SK-N-SH (cell line): ENCODE measurements around the gene NOCT. TPM values are rescaled to one million over a fixed set of nuclear protein-coding genes. Genes with fewer than 3 reads are reported as not detected.
A peak's percentile ranks its signal among the peaks of the same experiment; 100 is the strongest.

Experiments used
- CTCF ChIA-PET: fragments of 300-600, 350-600 bp; formaldehyde crosslinking; extraction: SDS; loops from one replicate; lab custom pipeline; 2021; lab: Yijun Ruan, JAX
- POLR2A ChIA-PET: fragments of 350-600 bp; sonication (Branson Sonifier 250); formaldehyde crosslinking; extraction: SDS; loops from one replicate; lab custom pipeline; 2020; ENCODE audit warnings: antibody characterized with exemption, inconsistent platforms; lab: Yijun Ruan, JAX
- DNase-seq: peaks from one replicate; pipeline ENCODE4 v3.0.0; 2012
- H2AFZ ChIP-seq: fragments of 200-600 bp; sonication (generic); 2 replicates; pipeline ENCODE4 v1.8.1; 2016; ENCODE audit warnings: antibody characterized with exemption, mild to moderate bottlenecking, low read depth
- H3F3A ChIP-seq: fragments of 200-600 bp; sonication (generic); replicated peaks from 2 replicates; pipeline ENCODE3; 2016; ENCODE audit warnings: antibody characterized with exemption, mild to moderate bottlenecking; ENCODE audit not compliant: insufficient read depth
- H3K27ac ChIP-seq, 2 experiments: fragments of 200-500 bp in 1 of 2; fragments of 200-600 bp in 1 of 2; sonication (Bioruptor generic) in 1 of 2; sonication (generic), shearing (Covaris generic) in 1 of 2; 2 replicates each; pipeline versions ENCODE4 v1.5.1 to v1.6.1; 2014 to 2016; ENCODE audit warnings: low read depth in 2 of 2, inconsistent platforms in 1 of 2, low read length in 1 of 2, mild to moderate bottlenecking in 1 of 2, mixed read lengths in 1 of 2
- H3K27me3 ChIP-seq: fragments of 200-600 bp; sonication (generic), shearing (Covaris generic); 2 replicates; pipeline ENCODE4 v1.6.1; 2016; ENCODE audit warnings: mixed run types; ENCODE audit not compliant: insufficient read depth
- H3K36me3 ChIP-seq, 2 experiments: fragments of 200-500 bp in 1 of 2; fragments of 200-600 bp in 1 of 2; sonication (Bioruptor generic) in 1 of 2; sonication (generic) in 1 of 2; replicated peaks in 1 of 2; 2 replicates each; pipeline versions ENCODE3 to v1.5.1; 2014 to 2016; ENCODE audit warnings: low read length in 1 of 2, mild to moderate bottlenecking in 1 of 2; ENCODE audit not compliant: insufficient read depth in 2 of 2, control insufficient read depth in 1 of 2
- H3K4me1 ChIP-seq, 2 experiments: fragments of 200-500 bp in 1 of 2; fragments of 200-600 bp in 1 of 2; sonication (Bioruptor generic) in 1 of 2; sonication (generic), shearing (Covaris generic) in 1 of 2; 2 replicates each; pipeline versions ENCODE4 v1.5.1 to v1.6.1; 2014 to 2016; ENCODE audit warnings: low read depth in 1 of 2, low read length in 1 of 2, mixed run types in 1 of 2; ENCODE audit not compliant: insufficient read depth in 2 of 2, control insufficient read depth in 1 of 2
- H3K4me2 ChIP-seq: fragments of 200-600 bp; sonication (generic), shearing (Covaris generic); 2 replicates; pipeline ENCODE4 v1.6.1; 2017; ENCODE audit warnings: mixed run types
- H3K4me3 ChIP-seq, 2 experiments: fragments of 200-500 bp in 1 of 2; fragments of 200-600 bp in 1 of 2; sonication (Bioruptor generic) in 1 of 2; sonication (generic), shearing (Covaris generic) in 1 of 2; 2 replicates each; pipeline versions ENCODE4 v1.5.1 to v1.8.1; 2014 to 2016; ENCODE audit warnings: low read depth in 2 of 2, inconsistent platforms in 1 of 2, low read length in 1 of 2, mild to moderate bottlenecking in 1 of 2, mixed read lengths in 1 of 2, moderate library complexity in 1 of 2
- H3K79me2 ChIP-seq: fragments of 200-600 bp; sonication (generic); 2 replicates; pipeline ENCODE4 v1.8.1; 2017; ENCODE audit warnings: mild to moderate bottlenecking; ENCODE audit not compliant: insufficient read depth
- H3K9ac ChIP-seq: fragments of 200-600 bp; sonication (generic); 2 replicates; pipeline ENCODE4 v1.6.1; 2017; ENCODE audit warnings: mixed run types
- H3K9me2 ChIP-seq: fragments of 200-600 bp; sonication (generic); 2 replicates; pipeline ENCODE4 v1.6.1; 2017; ENCODE audit warnings: mixed run types
- H3K9me3 ChIP-seq: fragments of 200-600 bp; sonication (generic); 2 replicates; pipeline ENCODE4 v1.6.1; 2017; ENCODE audit warnings: mixed run types, mild to moderate bottlenecking, moderate library complexity
- H4K20me1 ChIP-seq: fragments of 200-600 bp; sonication (generic); 2 replicates; pipeline ENCODE4 v1.6.1; 2017; ENCODE audit warnings: mild to moderate bottlenecking, mixed run types; ENCODE audit not compliant: insufficient read depth
- CHD2 ChIP-seq: fragments of 150-350 bp; IDR thresholded peaks from 2 replicates; pipeline ENCODE4 v1.6.1; 2018; ENCODE audit warnings: low read length; ENCODE audit not compliant: partially characterized antibody
- CTCF ChIP-seq: fragments of 200-600 bp; sonication (generic); IDR thresholded peaks from 2 replicates; pipeline ENCODE4 v1.6.1; 2017; ENCODE audit warnings: antibody characterized with exemption, mild to moderate bottlenecking, moderate library complexity
- EP300 ChIP-seq, 2 experiments: IDR thresholded peaks; 2 replicates each; pipeline versions ENCODE4 v1.4.0 to v1.6.1; 2012; ENCODE audit warnings: borderline replicate concordance in 1 of 2, low read depth in 1 of 2, low read length in 1 of 2
- EZH2phosphoT487 ChIP-seq: fragments of 200-600 bp; sonication (generic); IDR thresholded peaks from 2 replicates; pipeline ENCODE4 v1.6.1; 2017; ENCODE audit warnings: low read depth, mixed run types, mild to moderate bottlenecking, antibody characterized with exemption, moderate library complexity, borderline replicate concordance
- FOXJ3 ChIP-seq: sonication (generic); formaldehyde crosslinking; IDR thresholded peaks from 2 replicates; pipeline ENCODE4 v1.5.1; 2020; ENCODE audit warnings: mild to moderate bottlenecking, missing genetic modification reagents
- FOXM1 ChIP-seq: IDR thresholded peaks from 2 replicates; pipeline ENCODE4 v1.4.0; 2012; ENCODE audit warnings: low read depth, mild to moderate bottlenecking
- GATA2 ChIP-seq: sonication (generic); formaldehyde crosslinking; IDR thresholded peaks from 2 replicates; pipeline ENCODE4 v1.5.0; 2020; ENCODE audit warnings: mild to moderate bottlenecking, missing genetic modification reagents
- MEF2A ChIP-seq: IDR thresholded peaks from 2 replicates; pipeline ENCODE4 v1.4.0; 2012; ENCODE audit warnings: low read depth, borderline replicate concordance
- MXI1 ChIP-seq: IDR thresholded peaks from 2 replicates; pipeline ENCODE4 v1.6.1; 2012; ENCODE audit warnings: mild to moderate bottlenecking, low read depth, low read length, improper control_type of control experiment
- NFIC ChIP-seq: IDR thresholded peaks from 2 replicates; pipeline ENCODE4 v1.4.0; 2012; ENCODE audit warnings: borderline replicate concordance
- NRF1 ChIP-seq: IDR thresholded peaks from 2 replicates; pipeline ENCODE4 v1.6.1; 2012; ENCODE audit warnings: low read depth, mild to moderate bottlenecking, low read length
- POLR2AphosphoS5 ChIP-seq: IDR thresholded peaks from 2 replicates; pipeline ENCODE4 v1.6.1; 2012; ENCODE audit warnings: low read depth, low read length
- REST ChIP-seq: IDR thresholded peaks from 2 replicates; pipeline ENCODE4 v1.6.1; 2012; ENCODE audit warnings: mild to moderate bottlenecking, low read depth, low read length, moderate library complexity
- RFX5 ChIP-seq: IDR thresholded peaks from 2 replicates; pipeline ENCODE4 v1.6.1; 2012; ENCODE audit warnings: mild to moderate bottlenecking, improper control_type of control experiment, low read length
- RXRA ChIP-seq: IDR thresholded peaks from 2 replicates; pipeline ENCODE4 v1.4.0; 2012; ENCODE audit warnings: low read depth, mild to moderate bottlenecking, borderline replicate concordance
- SMC3 ChIP-seq: IDR thresholded peaks from 2 replicates; pipeline ENCODE4 v1.6.1; 2012; ENCODE audit warnings: low read depth, low read length, improper control_type of control experiment
- TAF1 ChIP-seq: IDR thresholded peaks from 2 replicates; pipeline ENCODE4 v1.6.1; 2012; ENCODE audit warnings: low read depth, mild to moderate bottlenecking, low read length, moderate library complexity, borderline replicate concordance
- TCF12 ChIP-seq: IDR thresholded peaks from 2 replicates; pipeline ENCODE4 v1.4.0; 2012
- USF2 ChIP-seq: fragments of 150-350 bp; IDR thresholded peaks from 2 replicates; pipeline ENCODE4 v1.6.1; 2017; ENCODE audit warnings: antibody characterized with exemption, low read length, low read depth, borderline replicate concordance
- YY1 ChIP-seq: IDR thresholded peaks from 2 replicates; pipeline ENCODE4 v1.4.0; 2012; ENCODE audit warnings: low read depth, mild to moderate bottlenecking
- WGBS: methylation state at CpG from one replicate; pipeline ENCODE4 v1.1.6; 2017; ENCODE audit warnings: low lambda C conversion rate; 5-methylcytosine and 5-hydroxymethylcytosine counted together
- polyA plus RNA-seq, 3 experiments: library from polyadenylated mRNA; depleted of rRNA; stranded (reverse); fragments of >200 nt; gene quantifications; 2 replicates each; pipeline ENCODE4 v1.2.3, GENCODE V29; 2012
- TF ChIP-seq, protein P1 (sequence below): IDR thresholded peaks from 2 replicates; pipeline ENCODE4 v1.4.0; 2012; ENCODE audit warnings: low read depth, borderline replicate concordance

NOCT gene, protein sequence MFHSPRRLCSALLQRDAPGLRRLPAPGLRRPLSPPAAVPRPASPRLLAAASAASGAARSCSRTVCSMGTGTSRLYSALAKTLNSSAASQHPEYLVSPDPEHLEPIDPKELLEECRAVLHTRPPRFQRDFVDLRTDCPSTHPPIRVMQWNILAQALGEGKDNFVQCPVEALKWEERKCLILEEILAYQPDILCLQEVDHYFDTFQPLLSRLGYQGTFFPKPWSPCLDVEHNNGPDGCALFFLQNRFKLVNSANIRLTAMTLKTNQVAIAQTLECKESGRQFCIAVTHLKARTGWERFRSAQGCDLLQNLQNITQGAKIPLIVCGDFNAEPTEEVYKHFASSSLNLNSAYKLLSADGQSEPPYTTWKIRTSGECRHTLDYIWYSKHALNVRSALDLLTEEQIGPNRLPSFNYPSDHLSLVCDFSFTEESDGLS
- polyA plus RNA-seq (2012; rRNA removed): 3.8 TPM in 2 replicates
- polyA plus RNA-seq (2012; cell fraction: cytosol; rRNA removed): 2.5 and 2.9 TPM in 2 replicates
- 5.5 and 5.8 TPM in 2 replicates for polyA plus RNA-seq (2012; cell fraction: nucleus; rRNA removed)

DNA sequence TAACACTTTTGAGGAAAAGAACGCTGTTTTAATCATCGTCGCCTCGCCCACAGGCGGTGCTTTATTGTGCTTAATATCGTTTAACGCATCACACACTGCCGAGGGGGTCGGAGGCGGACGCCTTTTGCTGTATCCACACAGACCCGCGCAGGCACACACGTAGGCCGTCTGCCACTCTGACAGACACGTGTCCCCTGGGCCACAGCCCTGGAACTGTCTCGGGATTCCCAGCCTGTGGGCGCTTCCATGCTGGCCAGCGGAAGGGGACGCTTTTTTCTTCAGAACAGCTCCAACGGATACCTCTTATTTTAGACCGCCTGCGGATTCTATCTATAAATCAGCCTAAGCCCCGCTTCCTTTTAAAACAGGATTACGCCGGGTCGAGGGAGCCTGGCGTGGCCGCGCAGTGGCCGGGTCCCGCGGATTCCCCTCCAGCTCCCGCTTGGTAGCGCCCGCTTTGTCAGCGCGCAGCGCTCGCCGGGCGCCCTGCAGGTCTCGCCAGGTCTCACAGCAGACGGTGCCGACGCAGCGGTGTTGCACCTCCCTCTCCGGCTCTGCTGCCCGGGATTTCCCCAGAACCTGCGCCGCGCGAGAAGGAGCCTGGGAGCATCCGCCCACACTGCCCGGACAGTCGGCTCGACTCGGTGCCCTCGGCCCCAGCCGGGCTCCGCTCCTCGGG, at the start of gene NOCT:
NOCT (plus strand) TSS at position 513 of the 679 bp plus-strand sequence. CDS start 201 bp downstream, outside the sequence.
- Histone ChIP-seq H3K9me2 (no peaks in the 10 kb centered on the region), H2AFZ (peak within 1 kb of the TSS; percentile 42), H3F3A (peaks cover 15% of the 10 kb centered on the region), H3K27ac (peak within 1 kb of the TSS; percentile 90 to 99), H3K27me3 (no peaks in the 10 kb centered on the region), H3K9ac (peak within 1 kb of the TSS; percentile 75), H3K79me2 (peaks cover 46% of the 10 kb centered on the region), H3K4me2 (peak within 1 kb of the TSS; percentile 79), H3K9me3 (no peaks in the 10 kb centered on the region), H3K4me1 (peaks cover 30 to 33% of the 10 kb centered on the region in 2 experiments), H3K36me3 (no peaks in the 10 kb centered on the region), H4K20me1 (peaks cover 24% of the 10 kb centered on the region), H3K4me3 (peak within 1 kb of the TSS; percentile 73 to 85)
- CTCF ChIA-PET: interaction anchor here (1.3 to 2.2 kb wide), 3 partner anchors 15 to 104 kb away, joined by 4 to 10 read pairs (median 9); no protein-coding TSS in a partner anchor
- 0% methylated on average over 29 of the region's 62 CpGs for WGBS
- DNase-seq: peak; percentile 91
- POLR2A ChIA-PET: interaction anchor here (0.5 to 1.7 kb wide), 3 partner anchors 12 to 1483 kb away, joined by 3 to 4 read pairs (median 3); partner anchors contain the start of genes ELF2 and PCDH18
- no peak for TF ChIP-seq RFX5
- TF ChIP-seq RXRA: no peak
- TF ChIP-seq SMC3: no peak
- peak; percentile 72 for TF ChIP-seq REST
- no peak for TF ChIP-seq NRF1
- TF ChIP-seq FOXJ3 (CRISPR knock-in tag): no peak
- TF ChIP-seq USF2: peak; percentile 45; the same call in 1 of the 2 replicates
- TF ChIP-seq FOXM1: no peak
- TF ChIP-seq MEF2A: no peak
- TF ChIP-seq CHD2: peak; percentile 91
- TF ChIP-seq, protein P1, sequence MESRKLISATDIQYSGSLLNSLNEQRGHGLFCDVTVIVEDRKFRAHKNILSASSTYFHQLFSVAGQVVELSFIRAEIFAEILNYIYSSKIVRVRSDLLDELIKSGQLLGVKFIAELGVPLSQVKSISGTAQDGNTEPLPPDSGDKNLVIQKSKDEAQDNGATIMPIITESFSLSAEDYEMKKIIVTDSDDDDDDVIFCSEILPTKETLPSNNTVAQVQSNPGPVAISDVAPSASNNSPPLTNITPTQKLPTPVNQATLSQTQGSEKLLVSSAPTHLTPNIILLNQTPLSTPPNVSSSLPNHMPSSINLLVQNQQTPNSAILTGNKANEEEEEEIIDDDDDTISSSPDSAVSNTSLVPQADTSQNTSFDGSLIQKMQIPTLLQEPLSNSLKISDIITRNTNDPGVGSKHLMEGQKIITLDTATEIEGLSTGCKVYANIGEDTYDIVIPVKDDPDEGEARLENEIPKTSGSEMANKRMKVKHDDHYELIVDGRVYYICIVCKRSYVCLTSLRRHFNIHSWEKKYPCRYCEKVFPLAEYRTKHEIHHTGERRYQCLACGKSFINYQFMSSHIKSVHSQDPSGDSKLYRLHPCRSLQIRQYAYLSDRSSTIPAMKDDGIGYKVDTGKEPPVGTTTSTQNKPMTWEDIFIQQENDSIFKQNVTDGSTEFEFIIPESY: peak; percentile 83; the same call in 1 of the 2 replicates
- no peak for TF ChIP-seq TCF12
- no peak for TF ChIP-seq CTCF
- TF ChIP-seq TAF1: peak; percentile 99
- TF ChIP-seq NFIC: no peak; the same call in 1 of the 2 replicates
- TF ChIP-seq MXI1: peak; percentile 100
- TF ChIP-seq GATA2 (CRISPR knock-in tag): no peak
- no peak for TF ChIP-seq EZH2phosphoT487
- peak; percentile 99 for TF ChIP-seq POLR2AphosphoS5
- TF ChIP-seq EP300 (IDR thresholded peaks at IDR 0.05; ENCODE audit: borderline replicate concordance in 1 of 2, low read depth in 1 of 2, low read length in 1 of 2): peak in 1 of 2 experiments; percentile 60; a peak in 2 of 4 replicates
- TF ChIP-seq YY1: no peak
